Neural progenitor cell (in vitro differentiated cells): ENCODE results near the gene ZNF319.

Experiments
- CTCF ChIP-seq: fragments of 200-600 bp; sonication (generic); IDR thresholded peaks from 2 replicates; pipeline ENCODE4 v1.5.1; 2017; ENCODE audit warnings: antibody characterized with exemption, mild to moderate bottlenecking
- EZH2phosphoT487 ChIP-seq: fragments of 200-600 bp; sonication (generic); IDR thresholded peaks from 2 replicates; pipeline ENCODE4 v1.6.1; 2017; ENCODE audit warnings: antibody characterized with exemption

- no peak for TF ChIP-seq CTCF
- TF ChIP-seq EZH2phosphoT487, result no peak
Measured at GRCh38 chr16:57956270-57956808, 44.1 kb downstream of the ZNF319 start.
